HCT116 (cell line): ENCODE measurements around the gene BSPRY. TPM values are rescaled to one million over a fixed set of nuclear protein-coding genes. Genes with fewer than 3 reads are reported as not detected.

ENCODE experiments used
- ATAC-seq: fragments of 200-7000 bp; cut with Tn5 transposase; 2 replicates; pipeline ENCODE4 v1.9.1; 2020; ENCODE audit warnings: mild to moderate bottlenecking, moderate library complexity
- BruUV-seq: library from RNA; stranded (reverse); fragments of 400-500 nt; replicated peaks from 2 replicates; lab custom pipeline; 2021; lab: Mats Ljungman, UMichigan
- CTCF ChIA-PET: fragments of 300-600 bp; sonication (Branson Sonifier 250); formaldehyde crosslinking; loops from one replicate; lab custom pipeline; 2021; ENCODE audit warnings: antibody characterized with exemption; lab: Charles Lee
- POLR2A ChIA-PET: fragments of 300-600, 350-600 bp; sonication (Branson Sonifier 250); formaldehyde crosslinking; loops from one replicate; lab custom pipeline; 2021; ENCODE audit warnings: antibody characterized with exemption; lab: Charles Lee
- RAD21 ChIA-PET, 2 experiments: fragments of 300-600 bp; sonication (Branson Sonifier 250); formaldehyde crosslinking; loops; one replicate each; lab custom pipeline; 2023; ENCODE audit warnings: low total read pairs in 2 of 2; ENCODE audit not compliant: uncharacterized antibody in 2 of 2, unreplicated experiment in 2 of 2, low non-redundant PET in 1 of 2; lab: Charles Lee
- DNase-seq: peaks from one replicate; pipeline ENCODE4 v3.0.0-alpha.2; 2010; ENCODE audit warnings: low read depth, low spot score
- H2AFZ ChIP-seq: fragments of 200-600 bp; shearing (Covaris generic), sonication (generic); 2 replicates; pipeline ENCODE4 v1.6.1; 2017; ENCODE audit warnings: low read depth, mixed run types, mixed read lengths, antibody characterized with exemption, low read length; ENCODE audit not compliant: poor library complexity, severe bottlenecking
- H3K27ac ChIP-seq: 2 replicates; pipeline ENCODE4 v1.5.1; 2012; ENCODE audit warnings: low read depth, low read length
- H3K27me3 ChIP-seq: fragments of 200-600 bp; sonication (generic); 2 replicates; pipeline ENCODE4 v1.6.1; 2016; ENCODE audit warnings: mixed run types, low read length, mixed read lengths; ENCODE audit not compliant: insufficient read depth
- H3K36me3 ChIP-seq, 2 experiments: fragments of 200-500 bp in 1 of 2; fragments of 200-600 bp in 1 of 2; sonication (Bioruptor generic) in 1 of 2; sonication (generic) in 1 of 2; 2 replicates each; pipeline versions ENCODE4 v1.5.1 to v1.6.1; 2014 to 2016; ENCODE audit warnings: low read length in 2 of 2, inconsistent platforms in 1 of 2, mixed read lengths in 1 of 2, mixed run types in 1 of 2; ENCODE audit not compliant: insufficient read depth in 2 of 2, control insufficient read depth in 1 of 2
- H3K4me1 ChIP-seq, 2 experiments: fragments of 200-600 bp in 1 of 2; sonication (generic) in 1 of 2; 2 replicates each; pipeline versions ENCODE4 v1.5.1 to v1.6.1; 2012 to 2017; ENCODE audit warnings: low read length in 2 of 2, inconsistent platforms in 1 of 2, mild to moderate bottlenecking in 1 of 2, mixed read lengths in 1 of 2, mixed run types in 1 of 2, moderate library complexity in 1 of 2; ENCODE audit not compliant: insufficient read depth in 2 of 2, control insufficient read depth in 1 of 2
- H3K4me2 ChIP-seq: fragments of 200-600 bp; sonication (generic); 2 replicates; pipeline ENCODE4 v1.6.1; 2017; ENCODE audit warnings: mixed run types, low read length, mixed read lengths
- H3K4me3 ChIP-seq, 2 experiments: fragments of 200-600 bp in 1 of 2; sonication (generic) in 1 of 2; replicated peaks in 1 of 2; 2 replicates each; pipeline ENCODE4 v1.5.1; 2011 to 2016; ENCODE audit warnings: low read length in 2 of 2, control low read depth in 1 of 2, low read depth in 1 of 2, mild to moderate bottlenecking in 1 of 2, mixed read lengths in 1 of 2, mixed run types in 1 of 2
- H3K79me2 ChIP-seq: fragments of 200-600 bp; sonication (generic); 2 replicates; pipeline ENCODE4 v1.6.1; 2017; ENCODE audit warnings: mild to moderate bottlenecking, mixed run types, low read length, moderate library complexity, mixed read lengths; ENCODE audit not compliant: insufficient read depth
- H3K9ac ChIP-seq: fragments of 200-600 bp; sonication (generic); 2 replicates; pipeline ENCODE4 v1.6.1; 2016; ENCODE audit warnings: low read length, mixed read lengths
- H3K9me2 ChIP-seq: fragments of 200-600 bp; sonication (generic), shearing (Covaris generic); 2 replicates; pipeline ENCODE4 v1.6.1; 2017; ENCODE audit warnings: mixed run types, mild to moderate bottlenecking, moderate library complexity; ENCODE audit not compliant: insufficient read depth
- H3K9me3 ChIP-seq, 2 experiments: fragments of 200-500 bp in 1 of 2; fragments of 200-600 bp in 1 of 2; sonication (Bioruptor generic) in 1 of 2; sonication (generic) in 1 of 2; 2 replicates each; pipeline ENCODE4 v1.6.1; 2014 to 2017; ENCODE audit warnings: low read length in 2 of 2, mixed read lengths in 2 of 2, inconsistent platforms in 1 of 2, low read depth in 1 of 2, mild to moderate bottlenecking in 1 of 2, mixed run types in 1 of 2, moderate library complexity in 1 of 2; ENCODE audit not compliant: control insufficient read depth in 1 of 2, insufficient read depth in 1 of 2
- H4K20me1 ChIP-seq: fragments of 200-600 bp; sonication (generic), shearing (Covaris generic); 2 replicates; pipeline ENCODE4 v1.6.1; 2017; ENCODE audit warnings: mixed run types, mild to moderate bottlenecking, moderate library complexity; ENCODE audit not compliant: insufficient read depth
- CEBPB ChIP-seq: IDR thresholded peaks from 2 replicates; pipeline ENCODE4 v1.6.1; 2012; ENCODE audit warnings: low read depth
- FOSL1 ChIP-seq: IDR thresholded peaks from 2 replicates; pipeline ENCODE4 v1.6.1; 2012; ENCODE audit warnings: low read depth
- RAD21 ChIP-seq: IDR thresholded peaks from 2 replicates; pipeline ENCODE4 v1.6.1; 2012; ENCODE audit warnings: low read depth, mild to moderate bottlenecking
- SIN3A ChIP-seq: IDR thresholded peaks from 2 replicates; pipeline ENCODE4 v1.6.1; 2012; ENCODE audit warnings: low read depth
- SP1 ChIP-seq: IDR thresholded peaks from 2 replicates; pipeline ENCODE4 v1.6.1; 2012; ENCODE audit warnings: low read depth
- SRF ChIP-seq: IDR thresholded peaks from 2 replicates; pipeline ENCODE4 v1.6.1; 2012; ENCODE audit warnings: low read depth
- ZFX ChIP-seq: fragments of 450-650 bp; IDR thresholded peaks from 2 replicates; pipeline ENCODE4 v1.6.1; 2017
- ZNF274 ChIP-seq: fragments of 200-500 bp; sonication (Bioruptor generic); IDR thresholded peaks from 2 replicates; pipeline ENCODE4 v1.6.1; 2014; ENCODE audit warnings: mild to moderate bottlenecking, low read depth, low read length, inconsistent platforms
- intact Hi-C: fragments of 100-400 bp; cut with micrococcal nuclease; formaldehyde crosslinking; loops from 2 replicates; pipeline ENCODE4 v1.10.0; 2022
- total RNA-seq: library from RNA; stranded (reverse); gene quantifications from one replicate; pipeline ENCODE4 v1.2.1, GENCODE V29; 2021; ENCODE audit not compliant: unreplicated experiment
- TF ChIP-seq, protein P1 (sequence below), 3 experiments: fragments of 200-600 bp in 1 of 3; sonication (generic) in 1 of 3; IDR thresholded peaks in 2 of 3; conservative IDR thresholded peaks in 1 of 3; 2 replicates each; pipeline ENCODE4 v1.5.1; 2012 to 2017; ENCODE audit warnings: low read depth in 2 of 3, low read length in 2 of 3, antibody characterized with exemption in 1 of 3, borderline replicate concordance in 1 of 3, control low read depth in 1 of 3, mild to moderate bottlenecking in 1 of 3, mixed read lengths in 1 of 3, mixed run types in 1 of 3, moderate library complexity in 1 of 3; ENCODE audit not compliant: insufficient read depth in 1 of 3

The BSPRY gene
- total RNA-seq, 1 experiment from 2014 or later = 22.7 TPM

DNA sequence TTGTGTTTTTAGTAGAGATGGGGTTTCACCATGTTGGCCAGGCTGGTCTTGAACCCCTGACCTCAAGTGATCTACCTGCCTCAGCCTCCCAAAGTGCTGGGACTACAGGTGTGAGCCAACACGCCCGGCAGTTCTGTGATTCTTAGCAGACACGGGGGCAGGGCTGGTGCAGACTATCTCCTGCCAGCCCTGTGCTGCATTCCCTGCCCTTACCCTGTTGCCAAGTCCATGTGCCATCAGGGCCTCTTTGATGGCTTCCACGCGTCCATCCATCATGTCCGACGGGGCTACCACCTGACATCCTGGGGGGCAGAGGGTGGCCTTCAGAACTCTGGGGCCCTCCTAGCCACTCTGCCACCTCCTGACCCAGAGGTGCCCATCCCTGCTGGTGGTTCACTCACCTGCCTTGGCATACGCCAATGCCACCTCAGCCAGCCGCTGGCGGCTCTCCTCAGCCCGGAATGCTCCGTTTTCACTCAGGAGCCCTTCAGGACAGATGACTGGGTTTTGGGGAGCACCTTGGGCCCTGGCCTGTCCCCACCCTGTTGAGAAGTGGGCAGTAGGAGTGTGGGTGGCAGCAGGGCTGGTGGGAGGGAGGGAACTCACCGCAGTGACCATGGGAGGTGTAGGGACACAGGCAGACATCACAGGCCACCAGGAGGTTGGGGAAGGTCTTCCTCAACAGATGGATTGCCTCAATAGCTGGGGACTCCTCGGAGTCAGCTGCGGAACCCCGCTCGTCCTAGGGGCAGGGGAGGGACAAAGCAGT, 41.0 kb downstream of the BSPRY start:
- intact Hi-C loops = no loop called here
- no peak overlapping the region for H2AFZ ChIP-seq
- H3K9me2 ChIP-seq = no peaks in the 10 kb centered on the region
- H3K4me1 ChIP-seq = no peaks in the 10 kb centered on the region
- no peaks in the 10 kb centered on the region for H3K9me3 ChIP-seq
- ChIA-PET RAD21 (no interaction called here), CTCF (no interaction called here), POLR2A (no interaction called here)
- H3K9ac ChIP-seq = no peak overlapping the region
- no peaks in the 10 kb centered on the region for H4K20me1 ChIP-seq
- H3K27me3 ChIP-seq = no peaks in the 10 kb centered on the region
- H3K27ac ChIP-seq = no peak overlapping the region
- no TSS peak for BruUV-seq
- peaks cover 0 to 3% of the 10 kb centered on the region in 2 experiments; a peak in 1 of 4 replicates for H3K36me3 ChIP-seq
- TF ChIP-seq ZNF274 (no peak), FOSL1 (no peak), RAD21 (no peak), ZFX (no peak)
- TF ChIP-seq, protein P1, sequence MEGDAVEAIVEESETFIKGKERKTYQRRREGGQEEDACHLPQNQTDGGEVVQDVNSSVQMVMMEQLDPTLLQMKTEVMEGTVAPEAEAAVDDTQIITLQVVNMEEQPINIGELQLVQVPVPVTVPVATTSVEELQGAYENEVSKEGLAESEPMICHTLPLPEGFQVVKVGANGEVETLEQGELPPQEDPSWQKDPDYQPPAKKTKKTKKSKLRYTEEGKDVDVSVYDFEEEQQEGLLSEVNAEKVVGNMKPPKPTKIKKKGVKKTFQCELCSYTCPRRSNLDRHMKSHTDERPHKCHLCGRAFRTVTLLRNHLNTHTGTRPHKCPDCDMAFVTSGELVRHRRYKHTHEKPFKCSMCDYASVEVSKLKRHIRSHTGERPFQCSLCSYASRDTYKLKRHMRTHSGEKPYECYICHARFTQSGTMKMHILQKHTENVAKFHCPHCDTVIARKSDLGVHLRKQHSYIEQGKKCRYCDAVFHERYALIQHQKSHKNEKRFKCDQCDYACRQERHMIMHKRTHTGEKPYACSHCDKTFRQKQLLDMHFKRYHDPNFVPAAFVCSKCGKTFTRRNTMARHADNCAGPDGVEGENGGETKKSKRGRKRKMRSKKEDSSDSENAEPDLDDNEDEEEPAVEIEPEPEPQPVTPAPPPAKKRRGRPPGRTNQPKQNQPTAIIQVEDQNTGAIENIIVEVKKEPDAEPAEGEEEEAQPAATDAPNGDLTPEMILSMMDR (IDR thresholded peaks at IDR 0.05 in 2 of 3, conservative IDR thresholded peaks at IDR 0.05 in 1 of 3; ENCODE audit: borderline replicate concordance in 1 of 3, insufficient read depth in 1 of 3, low read depth in 2 of 3, low read length in 2 of 3) = no peak
- ATAC-seq = no peak
- H3K4me2 ChIP-seq = no peak overlapping the region
- no peaks in the 10 kb centered on the region for H3K79me2 ChIP-seq
- no peak overlapping the region for H3K4me3 ChIP-seq
- no peak for DNase-seq

DNA sequence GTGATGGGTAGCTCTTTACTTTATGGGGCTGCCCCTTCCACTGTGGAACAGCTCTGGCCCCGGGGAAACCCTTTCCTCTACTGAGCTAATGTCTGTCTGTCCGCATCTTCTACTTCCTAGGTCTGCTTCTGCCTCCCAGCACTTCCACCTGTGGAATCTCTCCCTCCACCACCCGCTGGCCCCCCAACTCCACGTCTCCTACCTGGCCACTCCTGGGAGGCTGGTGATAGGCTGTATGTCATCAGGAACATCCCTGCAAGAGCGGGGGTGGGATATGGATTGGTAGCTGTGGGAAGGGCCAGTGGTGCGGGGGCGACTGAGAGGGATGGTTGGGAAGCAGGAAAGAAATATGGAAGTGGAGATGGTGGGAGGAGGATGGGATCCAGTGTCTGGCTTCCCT, 42.6 kb downstream of the BSPRY start:
- Histone ChIP-seq H3K4me2 (no peak overlapping the region), H3K27ac (no peak overlapping the region), H4K20me1 (no peaks in the 10 kb centered on the region), H3K27me3 (no peaks in the 10 kb centered on the region), H3K4me1 (no peaks in the 10 kb centered on the region), H3K9me2 (no peaks in the 10 kb centered on the region), H2AFZ (no peak overlapping the region), H3K79me2 (no peaks in the 10 kb centered on the region), H3K9me3 (no peaks in the 10 kb centered on the region), H3K4me3 (no peak overlapping the region), H3K36me3 (peaks cover 0 to 3% of the 10 kb centered on the region in 2 experiments; a peak in 1 of 4 replicates), H3K9ac (no peak overlapping the region)
- intact Hi-C loops = no loop called here
- ChIA-PET POLR2A (no interaction called here), RAD21 (no interaction called here), CTCF (no interaction called here)
- BruUV-seq = no TSS peak
- no peak for TF ChIP-seq SRF
- TF ChIP-seq SIN3A = no peak
- no peak for TF ChIP-seq CEBPB
- TF ChIP-seq SP1 = no peak
- no peak for DNase-seq
- no peak for ATAC-seq
